ENCODE data around the gene ANKRD11. TPM values are rescaled to one million over a fixed set of nuclear protein-coding genes. Genes with fewer than 3 reads are reported as not detected.

ANKRD11 gene
- total RNA-seq, 1 donor from 2014 or later = 367 TPM

- peak overlapping the region; percentile 63 for H3K4me3 Mint-ChIP-seq (ENCODE audit: unreplicated experiment)
- H3K9me3 Mint-ChIP-seq (ENCODE audit: unreplicated experiment) = peaks cover 77% of the 10 kb centered on the region
- peaks cover 12% of the 10 kb centered on the region for H3K36me3 Mint-ChIP-seq (ENCODE audit: unreplicated experiment)
- peak overlapping the region; percentile 78 for H3K27ac Mint-ChIP-seq (ENCODE audit: unreplicated experiment)
- H3K4me1 Mint-ChIP-seq (ENCODE audit: low read depth, unreplicated experiment) = peaks cover 82% of the 10 kb centered on the region
- H3K27me3 Mint-ChIP-seq (ENCODE audit: unreplicated experiment) = peaks cover 50% of the 10 kb centered on the region
- TF ChIP-seq CTCF (IDR thresholded peaks at IDR 0.05; ENCODE audit: partially characterized antibody, unreplicated experiment) = no peak
- no peak for DNase-seq
Measured at GRCh38 chr16:89318871-89319630, 171.3 kb downstream of the ANKRD11 start.

- peaks cover 12% of the 10 kb centered on the region for H3K36me3 Mint-ChIP-seq (ENCODE audit: unreplicated experiment)
- TF ChIP-seq CTCF (IDR thresholded peaks at IDR 0.05; ENCODE audit: partially characterized antibody, unreplicated experiment) = no peak
- H3K4me1 Mint-ChIP-seq (ENCODE audit: low read depth, unreplicated experiment) = peaks cover 83% of the 10 kb centered on the region
- H3K4me3 Mint-ChIP-seq (ENCODE audit: unreplicated experiment) = peak overlapping the region; percentile 45
- H3K27me3 Mint-ChIP-seq (ENCODE audit: unreplicated experiment) = peaks cover 48% of the 10 kb centered on the region
- DNase-seq = no peak
- peaks cover 74% of the 10 kb centered on the region for H3K9me3 Mint-ChIP-seq (ENCODE audit: unreplicated experiment)
- H3K27ac Mint-ChIP-seq (ENCODE audit: unreplicated experiment) = peak overlapping the region; percentile 78
Measured at GRCh38 chr16:89318430-89318758, 172.0 kb downstream of the ANKRD11 start.

GRCh38 chr16:89317729-89318429 lies 172.5 kb downstream of the ANKRD11 start:
- no peak for DNase-seq
- H3K36me3 Mint-ChIP-seq (ENCODE audit: unreplicated experiment) = peaks cover 12% of the 10 kb centered on the region
- H3K4me3 Mint-ChIP-seq (ENCODE audit: unreplicated experiment) = peak overlapping the region; percentile 45
- H3K4me1 Mint-ChIP-seq (ENCODE audit: low read depth, unreplicated experiment) = peaks cover 85% of the 10 kb centered on the region
- H3K27me3 Mint-ChIP-seq (ENCODE audit: unreplicated experiment) = peaks cover 46% of the 10 kb centered on the region
- no peak for TF ChIP-seq CTCF (IDR thresholded peaks at IDR 0.05; ENCODE audit: partially characterized antibody, unreplicated experiment)
- H3K27ac Mint-ChIP-seq (ENCODE audit: unreplicated experiment) = peak overlapping the region; percentile 78
- H3K9me3 Mint-ChIP-seq (ENCODE audit: unreplicated experiment) = peaks cover 73% of the 10 kb centered on the region

- Mint-ChIP-seq H3K27ac (ENCODE audit: unreplicated experiment) (peak overlapping the region; percentile 62), H3K4me1 (ENCODE audit: low read depth, unreplicated experiment) (peaks cover 84% of the 10 kb centered on the region), H3K27me3 (ENCODE audit: unreplicated experiment) (peaks cover 43% of the 10 kb centered on the region), H3K9me3 (ENCODE audit: unreplicated experiment) (peaks cover 69% of the 10 kb centered on the region), H3K36me3 (ENCODE audit: unreplicated experiment) (peaks cover 12% of the 10 kb centered on the region), H3K4me3 (ENCODE audit: unreplicated experiment) (peak overlapping the region; percentile 26)
- TF ChIP-seq CTCF (IDR thresholded peaks at IDR 0.05; ENCODE audit: partially characterized antibody, unreplicated experiment) = no peak
- DNase-seq = no peak
Measured at GRCh38 chr16:89317101-89317671, 173.2 kb downstream of the ANKRD11 start.
